Mesenchymal stem cell (in vitro differentiated cells and primary cell): Measurements from ENCODE around the gene DPYSL4. TPM values are rescaled to one million over a fixed set of nuclear protein-coding genes. Genes with fewer than 3 reads are reported as not detected.

ENCODE experiments used
- DNase-seq: peaks from one replicate; pipeline ENCODE4 v3.0.0-alpha.2; 2013
- H2AFZ ChIP-seq: one replicate; pipeline ENCODE4 v1.6.1; 2013; ENCODE audit warnings: low read depth, mild to moderate bottlenecking, control low read depth, inconsistent platforms, low read length, moderate library complexity
- H2AK5ac ChIP-seq: 2 replicates; pipeline ENCODE4 v1.6.1; 2013; ENCODE audit warnings: low read length, moderate library complexity, mild to moderate bottlenecking, inconsistent platforms; ENCODE audit not compliant: severe bottlenecking
- H2BK120ac ChIP-seq: one replicate; pipeline ENCODE4 v1.6.1; 2013; ENCODE audit warnings: low read depth, mild to moderate bottlenecking, inconsistent platforms, low read length, moderate library complexity
- H2BK12ac ChIP-seq, 2 experiments: one replicate each; pipeline ENCODE4 v1.6.1; 2013; ENCODE audit warnings: inconsistent platforms in 2 of 2, low read length in 2 of 2, mild to moderate bottlenecking in 2 of 2, moderate library complexity in 2 of 2, control low read depth in 1 of 2
- H2BK15ac ChIP-seq: one replicate; pipeline ENCODE4 v1.6.1; 2013; ENCODE audit warnings: mild to moderate bottlenecking, low read depth, inconsistent platforms; ENCODE audit not compliant: poor library complexity, severe bottlenecking
- H2BK5ac ChIP-seq: 2 replicates; pipeline ENCODE4 v1.6.1; 2013; ENCODE audit warnings: low read depth, mild to moderate bottlenecking, low read length, control low read depth, inconsistent platforms; ENCODE audit not compliant: poor library complexity, severe bottlenecking
- H3K14ac ChIP-seq, 2 experiments: one replicate each; pipeline ENCODE4 v1.6.1; 2013; ENCODE audit warnings: inconsistent platforms in 2 of 2, low read length in 2 of 2, control low read depth in 1 of 2, mild to moderate bottlenecking in 1 of 2, moderate library complexity in 1 of 2
- H3K18ac ChIP-seq, 2 experiments: one replicate each; pipeline ENCODE4 v1.6.1; 2013; ENCODE audit warnings: inconsistent platforms in 2 of 2, low read length in 2 of 2, control low read depth in 1 of 2, low read depth in 1 of 2, mild to moderate bottlenecking in 1 of 2
- H3K23ac ChIP-seq, 2 experiments: one replicate each; pipeline ENCODE4 v1.6.1; 2013; ENCODE audit warnings: inconsistent platforms in 2 of 2, low read length in 2 of 2, mild to moderate bottlenecking in 2 of 2, moderate library complexity in 2 of 2, control low read depth in 1 of 2
- H3K27ac ChIP-seq: 2 replicates; pipeline ENCODE4 v1.5.1; 2013; ENCODE audit warnings: mild to moderate bottlenecking, moderate library complexity, low read length, control low read depth, inconsistent platforms; ENCODE audit not compliant: poor library complexity, severe bottlenecking
- H3K27me3 ChIP-seq, 2 experiments: 2 replicates each; pipeline versions ENCODE4 v1.6.1 to v1.7.0; 2013; ENCODE audit warnings: low read length in 2 of 2, mild to moderate bottlenecking in 2 of 2, moderate library complexity in 2 of 2, control low read depth in 1 of 2, inconsistent platforms in 1 of 2; ENCODE audit not compliant: control insufficient read depth in 1 of 2, insufficient read depth in 1 of 2
- H3K36me3 ChIP-seq, 2 experiments: 2 replicates each; pipeline versions ENCODE4 v1.6.1 to v1.7.0; 2013; ENCODE audit warnings: low read length in 2 of 2, control low read depth in 1 of 2, inconsistent platforms in 1 of 2, low read depth in 1 of 2, mild to moderate bottlenecking in 1 of 2; ENCODE audit not compliant: insufficient read depth in 2 of 2, control insufficient read depth in 1 of 2
- H3K4ac ChIP-seq, 2 experiments: one replicate each; pipeline ENCODE4 v1.6.1; 2013; ENCODE audit warnings: inconsistent platforms in 2 of 2, low read length in 2 of 2, mild to moderate bottlenecking in 2 of 2, moderate library complexity in 2 of 2, control low read depth in 1 of 2, low read depth in 1 of 2
- H3K4me1 ChIP-seq: 2 replicates; pipeline ENCODE4 v1.6.1; 2013; ENCODE audit warnings: low read depth, low read length, control low read depth; ENCODE audit not compliant: control insufficient read depth, insufficient read depth
- H3K4me2 ChIP-seq: 2 replicates; pipeline ENCODE4 v1.6.1; 2013; ENCODE audit warnings: low read length, mild to moderate bottlenecking, inconsistent platforms; ENCODE audit not compliant: poor library complexity, severe bottlenecking
- H3K4me3 ChIP-seq, 2 experiments: 2 replicates each; pipeline versions ENCODE4 v1.5.1 to v1.7.0; 2013; ENCODE audit warnings: low read length in 2 of 2, mild to moderate bottlenecking in 2 of 2, control low read depth in 1 of 2, low read depth in 1 of 2; ENCODE audit not compliant: insufficient read depth in 1 of 2
- H3K79me1 ChIP-seq: replicated peaks from 2 replicates; pipeline ENCODE4 v1.6.1; 2013; ENCODE audit warnings: mild to moderate bottlenecking, control low read depth, low read length, inconsistent platforms; ENCODE audit not compliant: poor library complexity, severe bottlenecking
- H3K9ac ChIP-seq: 2 replicates; pipeline ENCODE4 v1.7.0; 2013; ENCODE audit warnings: mild to moderate bottlenecking, low read length, moderate library complexity
- H3K9me3 ChIP-seq: 2 replicates; pipeline ENCODE4 v1.7.0; 2013; ENCODE audit warnings: mild to moderate bottlenecking, low read length; ENCODE audit not compliant: control insufficient read depth
- H4K8ac ChIP-seq: one replicate; pipeline ENCODE4 v1.6.1; 2013; ENCODE audit warnings: inconsistent platforms, mild to moderate bottlenecking, low read length, moderate library complexity
- H4K91ac ChIP-seq: one replicate; pipeline ENCODE4 v1.6.1; 2013; ENCODE audit warnings: mild to moderate bottlenecking, low read length, inconsistent platforms
- WGBS: methylation state at CpG from one replicate; pipeline ENCODE4 v1.1.7; 2013; ENCODE audit warnings: mixed read lengths; 5-methylcytosine and 5-hydroxymethylcytosine counted together
- polyA plus RNA-seq, 2 experiments: library from polyadenylated mRNA; stranded (reverse); fragments of 200-250 nt; gene quantifications; one replicate each; pipeline ENCODE4 v1.2.3, GENCODE V29; 2013

DPYSL4 gene
- polyA plus RNA-seq (2013, experiment 1 of 2): 3.9 TPM
- 3.5 TPM for polyA plus RNA-seq (2013, experiment 2 of 2)

DNA sequence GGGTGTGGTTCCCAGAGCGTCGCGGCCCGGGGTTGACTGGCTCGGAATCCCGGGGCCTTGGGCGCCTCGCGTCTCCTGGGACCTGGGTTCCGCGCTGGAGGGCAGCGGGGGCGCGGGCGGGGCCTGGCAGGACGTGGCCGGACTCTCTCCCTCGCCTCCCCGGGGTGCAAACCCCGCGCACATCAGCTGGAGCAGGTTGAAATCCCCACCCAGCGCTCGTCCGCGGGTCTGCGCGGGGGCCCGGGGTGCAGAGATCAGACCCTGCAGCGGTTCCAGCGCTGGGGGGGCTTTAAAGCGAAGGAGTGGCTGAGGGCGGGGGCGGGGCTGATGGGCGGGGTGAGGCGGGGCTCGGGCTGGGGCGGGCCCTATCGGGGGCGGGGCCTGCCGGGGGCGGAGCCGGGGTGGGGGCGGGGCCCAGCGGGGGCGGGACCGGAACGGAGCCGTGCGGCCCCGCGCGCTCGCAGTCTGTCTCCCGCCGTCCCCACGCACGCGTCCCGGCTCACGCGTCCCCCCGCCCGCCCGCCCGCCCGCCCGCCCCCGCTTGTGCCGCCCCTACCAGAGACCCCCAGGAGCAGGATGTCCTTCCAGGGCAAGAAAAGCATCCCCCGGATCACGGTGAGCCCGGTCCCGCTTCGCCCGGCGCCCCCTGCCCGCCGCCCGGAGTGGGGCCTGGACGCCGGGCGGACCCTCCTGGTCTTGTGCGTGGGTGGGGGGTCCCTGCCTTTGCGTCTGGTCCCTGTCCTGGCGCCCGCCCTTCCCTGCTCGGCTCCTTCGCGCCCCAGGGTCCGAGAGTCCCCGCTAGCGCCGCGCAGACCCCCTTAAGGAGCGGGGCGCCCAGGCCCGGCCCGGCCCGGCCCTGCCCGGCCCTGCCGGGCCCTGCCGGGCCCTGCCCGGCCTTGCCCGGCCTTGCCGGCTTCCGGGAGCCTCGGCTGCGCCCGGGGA is at the start of gene DPYSL4:
DPYSL4 (plus strand) TSS at position 461 of the 942 bp plus-strand sequence; CDS start at position 577, 116 bp downstream.
- Histone ChIP-seq H2BK5ac (no peak within 1 kb of the TSS), H3K79me1 (no peaks in the 10 kb centered on the region), H3K27me3 (peaks cover 57 to 70% of the 10 kb centered on the region in 2 experiments), H4K91ac (no peak within 1 kb of the TSS), H3K14ac (no peak within 1 kb of the TSS), H3K4me2 (peak within 1 kb of the TSS; percentile 65), H2BK120ac (no peak within 1 kb of the TSS), H2BK12ac (no peak within 1 kb of the TSS), H3K23ac (peak within 1 kb of the TSS in 1 of 2 experiments; percentile 78), H3K4me3 (peak within 1 kb of the TSS; percentile 52 to 66), H3K9me3 (no peaks in the 10 kb centered on the region), H3K4me1 (peaks cover 27% of the 10 kb centered on the region), H4K8ac (no peak within 1 kb of the TSS), H3K4ac (no peak within 1 kb of the TSS), H3K36me3 (peaks cover 0 to 2% of the 10 kb centered on the region in 2 experiments), H3K9ac (peak within 1 kb of the TSS; percentile 72), H3K27ac (no peak within 1 kb of the TSS), H2AFZ (peak within 1 kb of the TSS; percentile 51), H2AK5ac (no peak within 1 kb of the TSS), H2BK15ac (no peak within 1 kb of the TSS), H3K18ac (no peak within 1 kb of the TSS)
- no peak for DNase-seq
- 3% methylated on average over 44 of the region's 109 CpGs for WGBS

DNA sequence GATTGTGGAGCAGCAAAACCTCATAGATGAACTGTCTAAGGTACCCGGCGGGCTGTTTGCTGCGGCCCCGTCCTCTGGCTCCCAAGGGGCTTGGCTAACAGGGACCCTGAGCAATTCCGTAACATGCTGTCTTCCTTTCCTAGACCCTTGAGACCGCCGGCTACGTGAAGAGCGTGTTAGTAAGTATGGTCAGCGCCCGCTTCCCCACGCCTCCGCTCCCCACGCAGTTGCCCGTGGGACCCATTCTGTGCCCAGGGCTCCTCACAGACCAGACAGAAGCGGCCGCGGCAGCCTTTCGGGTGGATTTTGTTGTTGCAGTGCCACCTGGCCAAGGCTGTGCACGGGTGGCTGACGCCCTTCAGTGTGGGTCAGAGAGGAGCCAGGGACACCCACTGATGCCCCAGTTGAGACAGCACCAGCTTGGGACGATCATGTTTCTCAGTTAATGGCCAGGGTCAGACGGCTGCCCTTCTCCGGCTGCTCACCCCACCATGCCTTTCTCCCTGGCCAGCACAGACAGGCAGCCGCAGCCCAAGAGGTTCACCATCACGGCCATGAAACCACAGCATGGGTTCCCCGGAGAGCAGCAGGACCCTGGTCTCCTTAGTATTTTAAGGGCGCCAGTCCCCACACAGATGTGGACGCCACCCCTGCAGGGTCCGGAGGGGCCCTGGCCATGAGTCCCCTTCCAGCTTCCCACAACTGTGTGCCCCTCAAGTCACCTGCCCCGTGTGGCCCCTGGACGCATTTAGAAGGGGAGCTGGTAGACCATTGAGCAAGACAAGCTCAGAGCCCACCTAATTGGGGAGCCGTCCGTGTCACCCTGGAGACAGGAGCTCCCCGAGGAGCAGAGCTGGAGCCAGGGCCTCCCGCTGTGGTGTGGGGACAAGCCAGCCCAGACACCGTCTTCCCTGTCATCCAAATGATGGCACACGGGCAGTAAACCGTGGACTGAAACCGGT is 49.4 kb upstream of the DPYSL4 start:
- no peak overlapping the region for H3K4me3 ChIP-seq
- no peaks in the 10 kb centered on the region for H3K9me3 ChIP-seq
- no peak overlapping the region for H2BK5ac ChIP-seq
- 90% methylated on average over 40 of the region's 40 CpGs for WGBS
- H3K4ac ChIP-seq: no peak overlapping the region
- H3K9ac ChIP-seq: no peak overlapping the region
- no peak overlapping the region for H3K14ac ChIP-seq
- H3K18ac ChIP-seq: no peak overlapping the region
- H3K4me2 ChIP-seq: no peak overlapping the region
- peaks cover 4 to 12% of the 10 kb centered on the region in 2 experiments for H3K27me3 ChIP-seq
- no peak overlapping the region for H4K91ac ChIP-seq
- H2AK5ac ChIP-seq: no peak overlapping the region
- no peak overlapping the region for H2BK12ac ChIP-seq
- no peak overlapping the region for H4K8ac ChIP-seq
- no peak overlapping the region for H3K23ac ChIP-seq
- H2BK15ac ChIP-seq: no peak overlapping the region
- H3K36me3 ChIP-seq: peaks cover 0 to 4% of the 10 kb centered on the region in 2 experiments
- peaks cover 2% of the 10 kb centered on the region for H3K4me1 ChIP-seq
- no peak overlapping the region for H2BK120ac ChIP-seq
- H2AFZ ChIP-seq: no peak overlapping the region
- H3K27ac ChIP-seq: no peak overlapping the region
- no peaks in the 10 kb centered on the region for H3K79me1 ChIP-seq
- DNase-seq: no peak

DNA sequence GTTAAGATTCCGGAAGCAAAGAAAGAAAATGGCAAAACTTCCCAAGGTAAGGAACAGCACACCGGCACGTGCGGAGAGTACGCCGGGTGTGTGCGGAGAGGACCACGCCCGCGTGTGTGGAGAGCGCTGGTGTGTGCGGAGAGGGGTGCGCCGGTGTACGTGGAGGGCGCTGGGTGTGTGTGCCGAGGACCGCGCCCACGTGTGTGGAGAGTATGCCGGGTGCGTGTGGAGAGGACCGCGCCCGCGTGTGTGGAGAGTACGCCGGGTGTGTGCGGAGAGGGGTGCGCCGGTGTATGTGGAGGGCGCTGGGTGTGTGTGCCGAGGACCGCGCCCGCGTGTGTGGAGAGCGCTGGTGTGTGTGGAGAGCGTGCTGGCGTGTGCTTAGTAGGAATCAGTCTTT is 48.6 kb upstream of the DPYSL4 start:
- Histone ChIP-seq H3K9me3 (no peaks in the 10 kb centered on the region), H2BK12ac (no peak overlapping the region), H3K36me3 (peaks cover 0 to 4% of the 10 kb centered on the region in 2 experiments), H3K14ac (no peak overlapping the region), H3K9ac (no peak overlapping the region), H3K23ac (no peak overlapping the region), H3K4ac (no peak overlapping the region), H3K18ac (no peak overlapping the region), H2AFZ (no peak overlapping the region), H3K4me2 (no peak overlapping the region), H2BK15ac (no peak overlapping the region), H3K4me3 (no peak overlapping the region), H3K4me1 (peaks cover 4% of the 10 kb centered on the region), H2AK5ac (no peak overlapping the region), H3K27me3 (peaks cover 0 to 10% of the 10 kb centered on the region in 2 experiments), H4K8ac (no peak overlapping the region), H4K91ac (no peak overlapping the region), H2BK5ac (no peak overlapping the region), H3K79me1 (no peaks in the 10 kb centered on the region), H3K27ac (no peak overlapping the region), H2BK120ac (no peak overlapping the region)
- no peak for DNase-seq
- 93% methylated on average over 37 of the region's 40 CpGs for WGBS
